IPS-20b (cell line): ENCODE measurements around the gene ANTXRL.
"Not testable (repeated sequence)": the region's sequence is repeated elsewhere in the genome, so short reads cannot be mapped to it uniquely, and the experiment has no call there.

Experiments
- H3K27ac ChIP-seq: one replicate; pipeline ENCODE4 v1.5.1; 2013; ENCODE audit warnings: low read length
- H3K27me3 ChIP-seq: 2 replicates; pipeline ENCODE4 v1.6.1; 2013; ENCODE audit warnings: mild to moderate bottlenecking, low read length, inconsistent platforms; ENCODE audit not compliant: insufficient read depth
- H3K36me3 ChIP-seq: 2 replicates; pipeline ENCODE4 v1.6.1; 2013; ENCODE audit warnings: low read depth, mild to moderate bottlenecking, inconsistent platforms, low read length, moderate library complexity; ENCODE audit not compliant: insufficient read depth
- H3K4me1 ChIP-seq: 2 replicates; pipeline ENCODE4 v1.6.1; 2013; ENCODE audit warnings: mild to moderate bottlenecking, control low read depth, inconsistent platforms, low read length, moderate library complexity; ENCODE audit not compliant: insufficient read depth
- H3K4me3 ChIP-seq: 2 replicates; pipeline ENCODE4 v1.5.1; 2013; ENCODE audit warnings: mild to moderate bottlenecking, low read length, inconsistent platforms
- H3K9ac ChIP-seq: 2 replicates; pipeline ENCODE4 v1.6.1; 2013; ENCODE audit warnings: low read depth, mild to moderate bottlenecking, inconsistent platforms, low read length, moderate library complexity
- H3K9me3 ChIP-seq: 2 replicates; pipeline ENCODE4 v1.6.1; 2013; ENCODE audit warnings: mild to moderate bottlenecking, low read depth, low read length, inconsistent platforms; ENCODE audit not compliant: insufficient read depth

Gene ANTXRL

DNA sequence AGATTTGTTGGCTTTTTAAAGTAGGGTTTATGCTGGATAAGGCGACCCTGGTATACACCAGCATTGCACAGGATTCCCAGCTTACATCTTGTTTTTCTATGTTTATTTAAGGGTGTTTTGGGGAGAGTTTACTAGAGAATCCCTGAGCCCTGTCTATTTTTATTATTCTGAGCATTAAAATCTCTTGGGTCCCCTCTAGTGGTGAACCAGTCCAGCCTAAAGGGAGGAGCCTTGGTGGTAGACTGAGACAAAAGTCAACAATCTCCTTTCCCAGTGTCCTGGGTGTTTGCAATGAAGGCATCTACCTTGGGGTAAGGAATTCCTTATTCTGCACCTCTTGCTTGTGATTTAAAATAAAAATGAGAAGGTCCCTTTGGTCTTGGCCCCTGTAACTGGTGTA is 38.2 kb downstream of the ANTXRL start:
- H3K4me3 ChIP-seq = no peak overlapping the region
- H3K27me3 ChIP-seq = peaks cover 3% of the 10 kb centered on the region; the same call in 1 of the 2 replicates
- no peaks in the 10 kb centered on the region for H3K4me1 ChIP-seq
- H3K9ac ChIP-seq = no peak overlapping the region
- H3K36me3 ChIP-seq = no peaks in the 10 kb centered on the region
- no peak overlapping the region for H3K27ac ChIP-seq
- H3K9me3 ChIP-seq = no peaks in the 10 kb centered on the region

DNA sequence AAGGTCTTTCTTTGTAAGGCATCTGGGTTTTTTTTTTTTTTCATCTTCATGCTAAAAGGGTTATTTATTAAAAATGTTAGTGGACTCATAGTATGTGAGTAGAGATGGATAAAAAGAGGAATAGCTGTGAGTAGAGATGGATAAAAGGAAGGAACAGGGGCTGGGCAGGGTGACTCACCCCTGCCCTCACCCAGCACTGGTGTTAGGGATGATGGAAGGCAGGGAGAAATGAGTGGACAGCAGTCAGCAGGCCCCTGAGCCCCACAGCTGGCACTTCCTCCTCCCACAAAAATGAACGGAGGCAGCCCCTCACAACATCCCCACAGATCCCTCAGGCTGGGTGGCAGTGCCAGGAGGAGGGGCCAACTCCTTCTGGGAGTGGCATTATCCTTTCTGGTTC is 39.3 kb downstream of the ANTXRL start:
- H3K9me3 ChIP-seq = no peaks in the 10 kb centered on the region
- no peak overlapping the region for H3K4me3 ChIP-seq
- no peaks in the 10 kb centered on the region for H3K4me1 ChIP-seq
- no peak overlapping the region for H3K27ac ChIP-seq
- H3K9ac ChIP-seq = no peak overlapping the region
- peaks cover 3% of the 10 kb centered on the region; the same call in 1 of the 2 replicates for H3K27me3 ChIP-seq
- H3K36me3 ChIP-seq = no peaks in the 10 kb centered on the region

- Histone ChIP-seq H3K9me3 (no peaks in the 10 kb centered on the region), H3K4me3 (no peak overlapping the region), H3K9ac (no peak overlapping the region), H3K36me3 (no peaks in the 10 kb centered on the region), H3K4me1 (no peaks in the 10 kb centered on the region), H3K27ac (no peak overlapping the region), H3K27me3 (peaks cover 3% of the 10 kb centered on the region; the same call in 1 of the 2 replicates)
Observed at GRCh38 chr10:46326971-46327370, 40.2 kb downstream of the ANTXRL start.

GRCh38 chr10:46327685-46328084 is 40.9 kb downstream of the ANTXRL start:
- no peak overlapping the region for H3K9ac ChIP-seq
- H3K27ac ChIP-seq = no peak overlapping the region
- no peaks in the 10 kb centered on the region for H3K4me1 ChIP-seq
- no peak overlapping the region for H3K4me3 ChIP-seq
- H3K9me3 ChIP-seq = no peaks in the 10 kb centered on the region
- peaks cover 3% of the 10 kb centered on the region; the same call in 1 of the 2 replicates for H3K27me3 ChIP-seq
- no peaks in the 10 kb centered on the region for H3K36me3 ChIP-seq

DNA sequence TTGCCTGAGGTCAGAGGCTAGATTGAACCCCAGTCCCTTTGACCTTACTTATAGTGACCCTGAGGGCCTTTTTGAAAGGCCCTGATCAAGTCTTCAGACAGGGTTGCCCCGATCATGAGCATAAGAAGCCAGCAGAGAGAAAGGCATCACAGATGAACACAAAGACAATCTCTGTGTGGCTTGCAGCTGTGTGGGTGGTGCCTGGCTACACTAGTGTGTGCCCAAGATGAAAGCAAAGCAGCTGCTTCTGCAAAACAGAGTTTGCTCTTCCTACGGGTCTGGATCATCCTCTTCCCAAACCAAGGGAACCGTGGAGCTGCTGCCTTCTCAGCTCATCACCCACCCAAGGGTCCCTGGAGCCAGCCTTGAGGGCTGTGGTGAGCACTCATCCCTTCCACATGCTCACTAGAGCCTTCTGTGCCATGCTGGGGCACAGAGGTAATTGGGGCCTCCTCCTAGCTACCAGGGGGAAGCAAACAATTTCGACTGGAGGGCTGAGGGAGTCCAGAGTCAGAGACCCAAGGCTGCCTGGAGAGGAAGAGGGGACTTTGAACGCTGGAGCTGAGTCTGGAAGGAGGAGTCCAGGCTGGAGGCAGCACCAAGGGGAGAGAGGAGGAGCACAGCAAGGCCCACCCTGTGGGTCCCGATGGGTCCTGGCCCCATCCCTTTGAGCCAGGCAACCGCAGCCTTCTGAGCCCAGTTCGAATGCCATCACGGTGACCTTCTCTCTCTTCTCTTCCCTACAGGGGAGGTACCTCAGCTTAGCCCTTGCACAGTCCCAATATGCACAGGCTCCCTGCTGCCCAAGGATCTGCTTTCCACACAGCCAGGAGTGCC is 42.3 kb downstream of the ANTXRL start:
- Histone ChIP-seq H3K27me3 (peaks cover 3% of the 10 kb centered on the region; the same call in 1 of the 2 replicates), H3K9me3 (no peaks in the 10 kb centered on the region), H3K9ac (no peak overlapping the region), H3K4me3 (no peak overlapping the region), H3K36me3 (no peaks in the 10 kb centered on the region), H3K4me1 (no peaks in the 10 kb centered on the region), H3K27ac (no peak overlapping the region)

GRCh38 chr10:46329690-46330016 is 42.9 kb downstream of the ANTXRL start:
- Histone ChIP-seq H3K4me1 (no peaks in the 10 kb centered on the region), H3K9ac (no peak overlapping the region), H3K36me3 (no peaks in the 10 kb centered on the region), H3K27ac (no peak overlapping the region), H3K4me3 (no peak overlapping the region), H3K9me3 (no peaks in the 10 kb centered on the region), H3K27me3 (peaks cover 3% of the 10 kb centered on the region; the same call in 1 of the 2 replicates)

DNA sequence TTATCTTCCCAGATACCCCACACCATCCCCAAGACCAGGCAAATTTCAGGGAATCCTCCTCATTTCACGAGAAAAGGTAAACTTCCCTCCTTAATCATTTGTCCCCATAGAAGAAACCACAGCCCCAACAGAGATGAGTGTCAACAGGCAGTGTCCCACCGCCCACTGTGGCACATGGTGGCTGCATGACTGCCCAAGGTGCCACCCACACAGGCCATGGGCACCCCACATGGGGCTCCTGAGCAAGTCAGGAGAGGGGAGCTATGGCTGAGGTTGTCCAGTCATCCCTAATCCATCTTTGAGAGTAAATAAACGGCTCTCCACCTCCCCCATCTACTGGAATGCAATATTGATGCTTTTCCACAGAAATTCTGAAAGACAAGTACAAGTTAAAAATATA is 44.1 kb downstream of the ANTXRL start:
- H3K27ac ChIP-seq = no peak overlapping the region
- H3K4me1 ChIP-seq = no peaks in the 10 kb centered on the region
- H3K9ac ChIP-seq = no peak overlapping the region
- H3K27me3 ChIP-seq = peaks cover 3% of the 10 kb centered on the region; the same call in 1 of the 2 replicates
- no peaks in the 10 kb centered on the region for H3K9me3 ChIP-seq
- H3K36me3 ChIP-seq = no peaks in the 10 kb centered on the region
- no peak overlapping the region for H3K4me3 ChIP-seq

GRCh38 chr10:46365484-46365883 is 78.7 kb downstream of the ANTXRL start:
- not testable (repeated sequence) for H3K4me1 ChIP-seq, H3K4me3 ChIP-seq, H3K27me3 ChIP-seq, H3K27ac ChIP-seq, H3K9ac ChIP-seq, H3K36me3 ChIP-seq, H3K9me3 ChIP-seq

- not testable (repeated sequence) for H3K9ac ChIP-seq, H3K27ac ChIP-seq
Observed at GRCh38 chr10:46367209-46367608, 80.4 kb downstream of the ANTXRL start.

DNA sequence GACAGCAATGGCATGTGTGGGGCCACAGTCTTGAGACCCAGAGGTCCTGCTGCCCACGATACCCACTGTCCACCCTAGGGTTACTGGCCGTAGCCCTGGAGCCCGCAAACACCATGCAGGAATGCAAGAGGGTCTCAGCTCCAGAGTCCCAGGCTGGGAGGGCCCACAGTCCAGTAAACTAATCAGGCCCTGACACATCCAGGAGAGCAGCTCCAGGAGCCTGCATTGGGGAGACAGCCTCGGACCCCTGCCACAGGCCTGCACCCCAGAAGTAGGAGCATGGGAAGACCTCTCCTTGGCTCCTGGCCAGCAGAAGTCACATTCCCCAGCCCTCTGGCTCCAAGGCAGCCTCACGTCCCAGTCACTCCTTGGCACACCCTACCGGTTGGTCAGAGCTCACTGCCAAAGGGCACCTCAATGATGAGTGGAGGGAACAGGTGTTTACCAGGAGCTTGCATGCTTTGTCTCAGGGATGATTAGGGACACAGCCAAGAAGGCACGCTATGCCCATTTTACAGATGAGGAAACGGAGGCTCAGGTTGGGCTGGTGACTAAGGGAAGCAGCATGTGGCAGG is 81.0 kb downstream of the ANTXRL start:
- not testable (repeated sequence) for H3K4me3 ChIP-seq, H3K9me3 ChIP-seq, H3K27ac ChIP-seq, H3K27me3 ChIP-seq, H3K9ac ChIP-seq, H3K4me1 ChIP-seq, H3K36me3 ChIP-seq

More at GRCh38 chr10:46367209-46367608, 80.4 kb downstream of the ANTXRL start:
- not testable (repeated sequence) for H3K9me3 ChIP-seq, H3K27me3 ChIP-seq, H3K4me3 ChIP-seq, H3K36me3 ChIP-seq, H3K4me1 ChIP-seq

DNA sequence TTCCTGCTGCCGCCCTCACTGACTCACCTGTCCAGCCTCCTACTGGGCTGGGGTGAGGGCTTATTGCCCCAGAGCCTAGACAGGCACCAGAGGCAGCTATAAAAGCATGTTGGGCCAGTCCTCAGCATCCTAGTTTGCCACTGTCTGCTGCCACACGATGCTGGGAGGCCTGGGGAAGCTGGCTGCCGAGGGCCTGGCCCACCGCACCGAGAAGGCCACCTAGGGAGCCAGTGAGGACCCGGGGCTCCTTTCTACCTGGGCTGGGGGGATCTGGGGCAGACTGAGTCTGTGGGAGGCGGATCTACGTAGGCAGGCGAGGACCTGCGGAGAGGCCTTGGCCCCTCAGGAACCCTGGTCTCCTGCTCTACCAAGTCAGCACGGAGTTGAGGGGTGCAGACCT is 82.2 kb downstream of the ANTXRL start:
- H3K4me3 ChIP-seq, H3K27ac ChIP-seq, H3K36me3 ChIP-seq, H3K9me3 ChIP-seq, H3K4me1 ChIP-seq, H3K9ac ChIP-seq, H3K27me3 ChIP-seq: not testable (repeated sequence)

DNA sequence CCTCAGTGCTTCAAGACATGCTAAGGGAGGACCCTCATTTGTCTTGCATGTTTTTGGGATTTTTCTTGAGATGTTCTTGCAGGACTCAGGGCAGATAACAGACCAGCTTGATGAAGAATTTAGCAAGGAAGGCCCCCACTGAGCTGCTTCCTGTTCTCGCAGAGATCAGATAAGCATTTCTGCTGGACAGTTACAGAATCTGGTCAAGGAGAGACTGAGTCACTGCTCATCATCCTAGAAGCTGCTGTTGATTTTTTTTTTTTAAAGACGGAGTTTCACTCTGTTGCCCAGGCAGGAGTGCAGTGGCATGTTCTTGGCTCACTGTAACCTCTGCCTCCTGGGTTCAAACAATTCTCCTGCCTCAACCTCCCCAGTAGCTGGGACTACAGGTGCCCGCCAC is 87.6 kb downstream of the ANTXRL start:
- H3K36me3 ChIP-seq, H3K4me1 ChIP-seq, H3K27ac ChIP-seq, H3K27me3 ChIP-seq, H3K9ac ChIP-seq, H3K4me3 ChIP-seq, H3K9me3 ChIP-seq: not testable (repeated sequence)
